ENCODE data around the gene KLF15. TPM values are rescaled to one million over a fixed set of nuclear protein-coding genes. Genes with fewer than 3 reads are reported as not detected.

KLF15 gene
- total and polyA plus RNA-seq, 9 of the 15 experiments (the other 6 are each of a cell fraction or from before 2014, with no cell fraction given): 0.08 to 4.8 (median 1.2) TPM

GRCh38 chr3:126401611-126402160, 44.5 kb upstream of the KLF15 start:
- no peak for ATAC-seq
- in situ Hi-C loops (cut with MboI): no loop called here

More at GRCh38 chr3:126401611-126402160, 44.5 kb upstream of the KLF15 start:
- Histone ChIP-seq H3K4me3 (no peak overlapping the region), H3K27me3 (ENCODE audit: control insufficient read depth in 2 of 2, insufficient read depth in 2 of 2, low read length in 2 of 2) (peaks cover 0 to 29% of the 10 kb centered on the region in 2 experiments; a peak in 3 of 5 replicates), H3K9me1 (ENCODE audit: control insufficient read depth, insufficient read depth, low read length) (no peaks in the 10 kb centered on the region), H2AFZ (ENCODE audit: low read depth, low read length) (no peak overlapping the region), H3K27ac (ENCODE audit: extremely low read depth, low read depth, low read length) (no peak overlapping the region), H3K79me2 (ENCODE audit: control insufficient read depth, insufficient read depth, low read length) (no peaks in the 10 kb centered on the region), H3K36me3 (ENCODE audit: control insufficient read depth, insufficient read depth, low read length) (no peaks in the 10 kb centered on the region), H4K20me1 (replicated peaks; ENCODE audit: control insufficient read depth, insufficient read depth, low read length) (no peaks in the 10 kb centered on the region), H3K9me3 (replicated peaks; ENCODE audit: control insufficient read depth, insufficient read depth, low read depth, low read length) (no peaks in the 10 kb centered on the region), H3K9ac (ENCODE audit: insufficient read depth in 1 of 2, low read depth in 2 of 2, low read length in 2 of 2) (no peak overlapping the region), H3K4me1 (replicated peaks in 1 of 2; ENCODE audit: control insufficient read depth in 2 of 2, insufficient read depth in 2 of 2, low read length in 2 of 2) (no peaks in the 10 kb centered on the region; a peak in 1 of 5 replicates), H3K4me2 (ENCODE audit: insufficient read depth, low read length) (no peak overlapping the region)
- BruUV-seq (replicated peaks): no TSS peak
- DNase-seq (ENCODE audit: extremely low read depth in 1 of 4, low spot score in 3 of 4) (no peak), FAIRE-seq (no peak)
- TF ChIP-seq ZNF717 (CRISPR knock-in tag; IDR thresholded peaks at IDR 0.05): no peak
- TF ChIP-seq MEIS2 (IDR thresholded peaks at IDR 0.05; ENCODE audit: partially characterized antibody): no peak
- TF ChIP-seq HINFP (tag; conservative IDR thresholded peaks at IDR 0.05; ENCODE audit: low read depth): no peak
- TF ChIP-seq RUNX1 (IDR thresholded peaks at IDR 0.05; ENCODE audit: low read depth): no peak
- TF ChIP-seq ZEB2 (IDR thresholded peaks at IDR 0.05): no peak
- POLR2A ChIA-PET: no interaction called here
- intact Hi-C loops (cut with micrococcal nuclease): no loop called here
- CTCF ChIA-PET (ENCODE audit: low intra/inter-chr PET ratio): no interaction called here
- 0% methylated on average over 6 of the region's 8 CpGs for WGBS (ENCODE audit: insufficient coverage, low coverage, missing lambda C conversion rate)
